Retinal pigment epithelial cell (primary cell): ENCODE measurements around the gene EPHB2.
A peak's percentile ranks its signal among the peaks of the same experiment; 100 is the strongest.
"Not testable (repeated sequence)": the region's sequence is repeated elsewhere in the genome, so short reads cannot be mapped to it uniquely, and the experiment has no call there.

Experiments used
- DNase-seq: peaks from one replicate; pipeline ENCODE4 v3.0.0-alpha.2; 2010; ENCODE audit warnings: low read depth
- H3K4me3 ChIP-seq: 2 replicates; pipeline ENCODE4 v1.5.1; 2011; ENCODE audit warnings: mild to moderate bottlenecking, low read length, control low read depth, moderate library complexity
- CTCF ChIP-seq: conservative IDR thresholded peaks from 2 replicates; pipeline ENCODE4 v1.5.1; 2011; ENCODE audit warnings: low read depth, low read length, control low read depth, inconsistent platforms

Gene EPHB2

GRCh38 chr1:22704440-22705067, 6.1 kb upstream of the EPHB2 start:
- peak; percentile 46 for DNase-seq
- no peak overlapping the region for H3K4me3 ChIP-seq
- peak; percentile 92 for TF ChIP-seq CTCF

GRCh38 chr1:22705586-22705985, 5.1 kb upstream of the EPHB2 start:
- no peak for TF ChIP-seq CTCF
- no peak overlapping the region for H3K4me3 ChIP-seq
- no peak for DNase-seq

GRCh38 chr1:22706100-22706499, 4.5 kb upstream of the EPHB2 start:
- H3K4me3 ChIP-seq, DNase-seq: not testable (repeated sequence)

DNA sequence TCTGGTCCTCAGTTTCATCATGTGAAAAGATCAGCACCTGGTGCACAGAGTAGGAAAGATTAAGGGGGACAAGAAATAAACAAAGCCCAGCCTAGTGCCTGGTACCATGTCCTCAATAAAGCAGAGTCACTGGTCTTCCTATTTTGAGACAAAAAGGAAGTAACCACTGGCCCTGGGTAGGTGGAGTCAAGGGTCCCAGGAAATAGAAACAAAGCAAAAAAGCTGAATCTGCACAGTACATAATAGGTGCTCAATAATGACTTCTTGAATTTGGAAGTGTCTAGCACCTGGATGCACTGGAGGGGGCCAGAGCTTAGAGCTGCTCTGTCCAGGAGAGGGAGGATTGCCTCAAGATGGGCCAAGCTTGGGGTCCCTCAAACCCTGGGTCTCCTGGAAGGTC, 1.9 kb upstream of the EPHB2 start:
- no peak for DNase-seq
- H3K4me3 ChIP-seq = no peak overlapping the region
- no peak for TF ChIP-seq CTCF

DNA sequence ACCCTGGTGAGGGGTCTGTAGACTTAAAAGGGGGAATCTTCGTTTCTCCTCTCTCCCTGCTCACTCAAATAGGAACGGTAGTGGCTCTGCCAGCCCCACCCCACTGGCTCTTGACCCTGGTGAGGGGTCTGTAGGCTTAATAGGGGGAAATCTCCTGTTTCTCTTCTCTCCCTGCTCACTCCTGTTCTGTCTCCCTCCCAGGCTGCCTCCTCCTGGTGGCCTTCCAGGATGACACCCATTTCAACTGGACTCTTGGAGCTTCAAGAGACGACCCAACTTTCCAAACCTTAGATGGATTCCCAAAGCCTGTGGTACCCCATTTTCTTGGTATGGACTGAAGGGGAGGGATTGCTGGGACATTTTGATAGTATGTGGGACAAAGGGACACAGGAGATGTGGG, 1.4 kb upstream of the EPHB2 start:
- no peak overlapping the region for H3K4me3 ChIP-seq
- TF ChIP-seq CTCF = peak; percentile 61
- no peak for DNase-seq

- no peak for DNase-seq
- peak overlapping the region; percentile 46 for H3K4me3 ChIP-seq
- TF ChIP-seq CTCF = no peak
Observed at GRCh38 chr1:22709891-22710700, 543 bp upstream of the EPHB2 start.

DNA sequence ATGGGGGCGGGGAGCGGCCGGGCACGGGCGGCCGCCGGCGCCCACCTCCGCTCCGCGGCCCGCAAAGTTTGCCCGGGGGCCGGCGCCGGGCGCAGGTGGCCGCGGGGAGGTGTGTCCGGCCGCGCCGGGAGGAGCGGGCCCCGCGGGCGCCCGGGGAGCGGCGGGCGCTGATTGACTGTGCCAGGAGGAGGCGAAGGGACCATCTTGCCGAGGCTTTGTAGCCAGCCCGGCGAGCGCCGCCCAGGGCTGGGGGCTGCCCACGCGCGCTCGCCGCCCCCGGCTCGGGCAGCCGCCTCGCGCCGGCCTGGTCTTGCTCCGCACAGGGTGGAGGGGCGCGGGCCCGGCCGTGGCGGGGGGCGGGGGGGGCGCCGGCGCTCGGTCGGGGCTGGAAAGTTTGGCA, 432 bp downstream of the EPHB2 start:
- H3K4me3 ChIP-seq = peak overlapping the region; percentile 61
- no peak for TF ChIP-seq CTCF
- no peak for DNase-seq
